GM12892 (cell line): ENCODE data around the gene HORMAD2.

Source experiments
- POLR2A ChIP-seq: IDR thresholded peaks from 2 replicates; pipeline ENCODE4 v1.6.1; 2011; ENCODE audit warnings: low read depth, low read length, control low read depth
- TAF1 ChIP-seq: IDR thresholded peaks from 2 replicates; pipeline ENCODE4 v1.6.1; 2011; ENCODE audit warnings: low read depth, mild to moderate bottlenecking, control low read depth, low read length, borderline replicate concordance

DNA sequence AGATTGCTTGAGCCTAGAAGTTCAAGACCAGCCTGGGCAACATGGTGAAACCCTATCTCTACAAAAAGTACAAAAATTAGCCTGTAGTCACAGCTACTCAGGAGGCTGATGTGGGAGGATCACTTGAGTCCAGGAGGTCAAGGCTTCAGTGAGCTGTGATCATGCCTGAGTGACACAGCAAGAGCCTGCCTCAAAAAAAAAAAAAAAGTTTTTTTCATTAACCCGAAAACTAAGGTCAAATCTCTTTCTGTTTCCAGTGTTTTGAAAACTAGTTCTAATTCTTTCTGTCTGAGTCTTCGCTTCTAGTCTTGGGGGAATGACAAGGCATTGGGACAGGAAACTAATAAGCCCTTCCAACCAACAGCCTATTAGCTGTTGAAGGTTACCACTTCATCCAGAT lies 108.6 kb downstream of the HORMAD2 start:
- TF ChIP-seq TAF1 (no peak), POLR2A (no peak)
